Stomach (tissue), 4 donors: ENCODE measurements around the gene FIS1.

Source experiments
- CTCF ChIP-seq, 7 experiments: fragments of 450-650 bp in 4 of 7; fragments of 200-600 bp in 3 of 7; sonication (generic) in 3 of 7; IDR thresholded peaks; one replicate each; pipeline ENCODE4 v1.5.1; 2016 to 2019; ENCODE audit warnings: antibody characterized with exemption in 7 of 7, control low read depth in 2 of 7, mild to moderate bottlenecking in 1 of 7
- POLR2A ChIP-seq, 4 donors: fragments of 450-650 bp; IDR thresholded peaks; one replicate each; pipeline ENCODE4 v1.6.1; 2016; ENCODE audit warnings: antibody characterized with exemption in 4 of 4, control low read depth in 2 of 4, mild to moderate bottlenecking in 1 of 4, moderate library complexity in 1 of 4
- POLR2AphosphoS5 ChIP-seq, 3 donors: sonication (generic); formaldehyde crosslinking; IDR thresholded peaks; one replicate each; pipeline ENCODE4 v1.6.1; 2016; ENCODE audit warnings: antibody characterized with exemption in 3 of 3

DNA sequence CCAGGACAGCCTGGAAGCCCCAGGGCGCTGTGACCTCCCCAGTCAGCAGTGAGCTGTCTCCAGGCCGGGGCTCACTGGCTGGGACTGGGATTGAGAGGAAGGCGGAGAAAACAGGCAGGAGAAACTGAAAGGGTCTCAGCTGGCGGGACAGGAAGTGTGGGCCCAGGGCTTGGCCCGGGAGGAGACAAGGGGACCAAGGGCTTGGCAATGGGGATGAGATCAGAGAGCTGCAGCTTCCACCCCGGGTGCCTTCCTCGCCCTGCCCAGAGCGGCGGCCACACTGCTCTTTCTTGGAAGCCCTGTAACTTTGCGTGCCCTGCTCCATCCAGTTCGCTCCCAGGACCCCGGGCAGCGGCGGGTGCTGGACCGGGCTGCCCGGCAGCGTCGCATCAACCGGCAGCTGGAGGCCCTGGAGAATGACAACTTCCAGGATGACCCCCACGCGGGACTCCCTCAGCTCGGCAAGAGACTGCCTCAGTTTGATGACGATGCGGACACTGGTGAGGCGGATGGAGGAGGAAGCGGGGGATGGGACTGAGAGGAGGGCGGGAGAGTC lies 22.5 kb downstream of the FIS1 start:
- TF ChIP-seq POLR2A (IDR thresholded peaks at IDR 0.05) (no peak), POLR2AphosphoS5 (IDR thresholded peaks at IDR 0.05) (no peak), CTCF (IDR thresholded peaks at IDR 0.05) (no peak)
